GM18951 (cell line): ENCODE results near the gene ADCY4.

Experiments
- POLR2A ChIP-seq: IDR thresholded peaks from 4 replicates; pipeline ENCODE4 v1.6.1; 2011; ENCODE audit warnings: mild to moderate bottlenecking; ENCODE audit not compliant: insufficient read length, insufficient read depth; ENCODE audit errors: extremely low read depth
- in situ Hi-C: fragments of 300-500 bp; cut with MboI; formaldehyde crosslinking; loops from one replicate; pipeline ENCODE4 v1.12.0; 2022; ENCODE audit warnings: low sequenced_read_pairs, mixed read lengths, inconsistent platforms; ENCODE audit not compliant: unreplicated experiment

ADCY4 gene

GRCh38 chr14:24312736-24313507 is 21.9 kb downstream of the ADCY4 start:
- TF ChIP-seq POLR2A: no peak
- in situ Hi-C loops: no loop called here

GRCh38 chr14:24311837-24312615 is 22.8 kb downstream of the ADCY4 start:
- in situ Hi-C loops: no loop called here
- TF ChIP-seq POLR2A: no peak

GRCh38 chr14:24310646-24311604 is 23.9 kb downstream of the ADCY4 start, which contains the start of gene LTB4R:
TSS of gene LTB4R (plus strand) at chr14:24311502. CDS start at chr14:24315652, 4,150 bp downstream.
- in situ Hi-C loops: no loop called here
- TF ChIP-seq POLR2A: peak; percentile 46

DNA sequence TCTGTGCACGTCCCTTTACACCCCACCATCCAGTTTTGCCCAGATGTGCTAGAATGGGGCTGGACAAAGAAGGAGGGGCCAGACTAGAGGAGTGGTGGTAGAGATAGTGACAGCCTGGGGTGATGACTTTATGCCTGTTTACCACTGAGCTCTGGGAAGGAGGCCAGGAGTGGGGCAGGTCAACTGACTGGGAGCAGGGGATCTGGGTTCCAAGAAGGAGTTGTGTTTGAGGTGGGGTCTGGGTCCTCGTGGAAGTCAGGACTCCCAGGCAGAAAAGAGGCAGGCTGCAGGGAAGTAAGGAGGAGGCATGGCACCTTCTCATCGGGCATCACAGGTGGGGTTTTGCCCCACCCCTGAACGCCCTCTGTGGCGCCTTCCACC is 24.6 kb downstream of the ADCY4 start:
- in situ Hi-C loops: no loop called here

GRCh38 chr14:24309538-24310264 is 25.2 kb downstream of the ADCY4 start, which contains the start of gene LTB4R2:
TSS of gene LTB4R2 (plus strand) at chr14:24310140. CDS start at chr14:24310665, 525 bp downstream.
- in situ Hi-C loops: no loop called here
- no peak for TF ChIP-seq POLR2A

More for the DNA sequence above, 24.6 kb downstream of the ADCY4 start:
- no peak for TF ChIP-seq POLR2A

DNA sequence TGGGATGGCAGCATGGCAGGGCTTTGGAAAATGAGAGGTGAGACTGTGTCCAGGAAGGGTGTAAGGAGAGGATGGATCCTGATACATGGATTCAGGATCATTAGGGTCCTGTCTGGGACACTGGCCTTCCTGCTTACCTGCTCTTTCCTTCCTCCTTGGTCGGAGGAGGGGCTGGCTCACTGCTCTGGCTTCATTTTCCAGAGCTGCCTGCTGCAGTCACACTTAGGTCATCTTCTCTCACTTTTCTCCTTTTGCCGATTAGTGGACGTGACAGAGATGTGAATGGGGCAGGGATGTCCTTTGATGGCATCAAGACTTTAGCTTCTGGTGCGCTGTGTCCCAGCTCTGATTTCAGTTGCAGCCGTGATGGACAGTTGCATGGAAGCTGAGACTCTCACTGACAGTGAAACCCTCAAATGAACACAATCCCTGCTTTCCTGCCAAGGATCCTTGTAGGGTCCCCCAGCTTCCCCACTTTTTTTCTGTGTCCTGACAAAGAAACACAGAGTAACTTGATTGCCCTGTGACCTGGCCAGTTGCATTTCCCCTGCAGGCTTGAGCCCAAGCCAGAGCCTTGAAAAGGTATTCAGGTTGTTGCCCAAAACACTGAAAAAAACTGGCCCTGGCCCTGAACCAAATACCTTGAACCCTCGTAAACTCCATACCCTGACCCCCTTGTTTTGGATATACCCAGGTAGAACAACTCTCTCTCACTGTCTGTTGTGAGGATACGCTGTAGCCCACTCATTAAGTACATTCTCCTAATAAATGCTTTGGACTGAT is 26.3 kb downstream of the ADCY4 start:
- TF ChIP-seq POLR2A: no peak
- in situ Hi-C loops: no loop called here

- in situ Hi-C loops: no loop called here
- TF ChIP-seq POLR2A: no peak
These were observed 27.1 kb downstream of the ADCY4 start, which contains the start of gene CIDEB for GRCh38 chr14:24307575-24308341. TSS of gene CIDEB (minus strand) at chr14:24307977. CDS start at chr14:24307858, 119 bp downstream.

DNA sequence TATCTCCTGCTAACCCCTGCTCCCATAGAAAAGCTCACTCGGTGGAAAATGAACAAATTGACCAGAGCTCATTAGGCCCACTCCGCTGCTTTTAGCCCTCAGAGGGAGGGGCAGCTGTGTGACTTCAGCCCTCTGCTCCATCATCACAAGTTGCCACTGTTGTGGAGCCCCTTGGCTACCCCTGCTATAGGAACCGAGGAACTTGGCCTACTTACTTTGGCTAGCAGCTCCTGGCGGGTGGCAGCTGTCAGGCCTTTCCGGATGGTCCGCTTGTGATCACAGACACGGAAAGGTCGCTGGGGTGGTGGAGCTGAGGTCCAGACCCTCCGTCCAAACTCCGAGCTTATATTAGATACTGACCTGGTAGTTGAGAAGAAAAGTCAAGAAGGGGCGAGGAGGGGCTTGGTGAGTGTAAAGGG is 27.7 kb downstream of the ADCY4 start:
- TF ChIP-seq POLR2A: no peak
- in situ Hi-C loops: no loop called here

DNA sequence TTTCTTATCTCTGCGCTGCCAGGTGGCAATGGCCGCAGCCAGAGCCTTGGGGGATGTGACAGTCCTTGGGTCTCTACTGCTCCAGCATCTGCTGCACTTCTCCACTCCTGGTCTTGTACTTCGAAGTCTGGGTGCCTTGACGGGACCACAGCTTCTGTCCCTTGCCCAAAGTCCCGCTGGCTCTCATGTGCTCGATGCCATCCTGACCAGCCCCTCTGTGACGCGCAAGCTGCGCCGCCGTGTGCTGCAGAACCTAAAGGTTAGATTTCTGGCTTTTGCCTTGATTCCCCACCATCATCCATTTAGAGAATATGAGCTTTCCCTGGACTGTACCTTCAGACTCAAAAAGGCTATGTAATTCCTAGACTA is 30.9 kb downstream of the ADCY4 start:
- in situ Hi-C loops: no loop called here
- no peak for TF ChIP-seq POLR2A

GRCh38 chr14:24300326-24300980 is 34.4 kb downstream of the ADCY4 start:
- in situ Hi-C loops: no loop called here
- TF ChIP-seq POLR2A: no peak
